T-helper 1 cell treated with Interleukin-12 subunit alpha and Interleukin-12 subunit beta and Interleukin-4 antibody, amounts not matched to agents 30 μg/mL and 1 μg/mL, for 36 hours (primary cell): ENCODE data around the gene GABPB1.

Source experiments
- H3K27ac Mint-ChIP-seq: one replicate; pipeline ENCODE4 v1.8.0; 2021; ENCODE audit warnings: mild to moderate bottlenecking, mixed read lengths
- H3K27me3 Mint-ChIP-seq: one replicate; pipeline ENCODE4 v1.8.0; 2021; ENCODE audit warnings: low read depth, mixed read lengths
- H3K36me3 Mint-ChIP-seq: one replicate; pipeline ENCODE4 v1.8.0; 2021; ENCODE audit warnings: low read depth, mixed read lengths
- H3K4me1 Mint-ChIP-seq: one replicate; pipeline ENCODE4 v1.8.0; 2021; ENCODE audit warnings: low read depth, mixed read lengths
- H3K4me3 Mint-ChIP-seq: one replicate; pipeline ENCODE4 v1.8.0; 2021; ENCODE audit warnings: mild to moderate bottlenecking, moderate library complexity, mixed read lengths
- H3K9me3 Mint-ChIP-seq: one replicate; pipeline ENCODE4 v1.8.0; 2021; ENCODE audit warnings: mixed read lengths

GABPB1 gene

DNA sequence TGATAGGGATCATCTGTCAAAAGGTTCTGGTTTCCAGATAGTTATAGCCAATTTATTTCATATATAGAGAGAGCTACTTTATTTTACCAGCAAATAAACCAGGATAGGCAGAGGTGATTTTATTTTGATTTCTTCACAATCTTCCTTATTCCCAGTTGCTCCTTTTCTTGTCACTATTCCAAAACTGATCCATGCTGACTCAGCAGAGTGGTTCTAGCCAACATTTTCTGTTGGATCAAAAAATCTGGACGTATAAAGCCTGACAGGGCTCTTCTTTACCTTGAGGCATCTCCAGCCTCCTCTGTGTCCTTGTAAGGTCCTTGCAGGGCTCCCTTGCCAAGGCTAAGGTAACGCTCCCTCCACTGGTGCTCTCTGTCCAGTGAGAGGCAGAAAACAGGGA lies 105.3 kb downstream of the GABPB1 start:
- peak overlapping the region; percentile 85 for H3K27ac Mint-ChIP-seq
- H3K36me3 Mint-ChIP-seq, result peaks cover 3% of the 10 kb centered on the region
- peaks cover 52% of the 10 kb centered on the region for H3K4me1 Mint-ChIP-seq

DNA sequence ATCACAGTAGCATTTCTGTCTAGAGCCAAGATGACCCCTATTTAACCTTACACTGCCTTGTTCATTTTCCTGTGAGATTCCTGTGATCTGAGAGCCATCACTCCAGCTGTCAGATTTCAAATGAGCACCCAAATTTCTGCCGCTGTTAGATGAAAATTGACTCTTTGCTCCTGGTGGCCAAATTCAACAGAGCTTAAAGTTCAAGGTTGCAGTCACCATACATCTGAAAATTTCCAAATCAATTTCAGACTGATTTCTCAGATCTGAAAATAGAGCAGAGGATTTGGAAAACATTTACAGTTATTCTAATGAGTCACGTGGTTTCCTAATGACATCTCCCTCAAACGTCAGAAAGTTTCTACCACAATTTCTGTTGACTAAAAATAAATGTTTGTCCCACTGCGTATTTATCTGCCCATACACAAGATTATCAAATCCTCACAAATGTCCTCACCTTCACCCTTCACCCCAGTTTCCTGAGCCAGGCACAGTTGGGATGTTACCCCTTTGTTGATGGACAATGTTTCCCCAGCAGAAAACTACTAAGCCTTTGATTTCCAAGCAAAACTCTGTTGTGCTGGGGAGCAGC lies 105.9 kb downstream of the GABPB1 start:
- Mint-ChIP-seq H3K27me3 (no peaks in the 10 kb centered on the region), H3K9me3 (no peaks in the 10 kb centered on the region), H3K4me3 (peak overlapping the region; percentile 33), H3K4me1 (peaks cover 50% of the 10 kb centered on the region), H3K27ac (peak overlapping the region; percentile 85), H3K36me3 (peaks cover 4% of the 10 kb centered on the region)

More for the DNA sequence above, 105.3 kb downstream of the GABPB1 start:
- Mint-ChIP-seq H3K27me3 (no peaks in the 10 kb centered on the region), H3K4me3 (no peak overlapping the region), H3K9me3 (no peaks in the 10 kb centered on the region)

DNA sequence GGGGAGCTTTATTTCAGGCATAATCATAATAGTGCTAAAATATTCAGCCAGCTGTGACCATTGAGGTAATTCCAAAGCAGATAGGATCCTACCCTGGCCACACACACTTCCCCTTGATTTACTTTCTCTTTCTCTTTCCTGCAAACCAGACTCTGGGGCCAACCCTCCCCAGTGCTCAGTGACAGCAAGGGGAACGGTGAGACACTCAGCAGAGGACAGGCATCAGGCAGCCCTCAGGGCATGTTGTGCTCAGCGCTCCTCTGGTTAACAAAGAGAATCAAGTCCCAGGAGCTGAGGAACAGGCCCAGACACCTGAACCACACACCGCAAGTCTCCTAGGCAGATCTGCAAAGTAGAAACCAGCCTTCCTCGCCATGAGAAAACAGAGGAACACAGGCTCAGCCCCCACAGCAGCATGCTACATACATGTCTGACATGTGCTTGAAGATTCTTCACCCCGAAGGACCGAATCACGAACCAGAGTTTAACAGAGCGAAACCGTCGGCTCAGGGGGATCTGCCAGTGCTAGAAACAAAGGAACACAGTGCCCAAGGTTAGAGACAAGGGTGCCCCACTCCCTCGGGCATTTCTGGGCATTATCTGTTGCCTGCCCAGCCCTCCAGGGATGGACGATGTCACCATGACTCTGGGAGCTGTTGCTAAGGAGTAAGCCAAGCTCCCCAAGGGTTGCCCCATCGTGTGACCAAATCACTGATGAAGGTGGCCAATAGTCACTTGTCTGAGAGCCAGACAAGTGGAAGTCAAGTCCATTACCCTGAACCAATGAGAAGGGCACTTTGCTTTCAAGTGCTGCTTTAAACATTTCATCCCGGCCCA lies 107.0 kb downstream of the GABPB1 start:
- Mint-ChIP-seq H3K4me3 (peak overlapping the region; percentile 53), H3K4me1 (peaks cover 47% of the 10 kb centered on the region), H3K27me3 (no peaks in the 10 kb centered on the region), H3K36me3 (peaks cover 4% of the 10 kb centered on the region), H3K27ac (peak overlapping the region; percentile 85), H3K9me3 (no peaks in the 10 kb centered on the region)

DNA sequence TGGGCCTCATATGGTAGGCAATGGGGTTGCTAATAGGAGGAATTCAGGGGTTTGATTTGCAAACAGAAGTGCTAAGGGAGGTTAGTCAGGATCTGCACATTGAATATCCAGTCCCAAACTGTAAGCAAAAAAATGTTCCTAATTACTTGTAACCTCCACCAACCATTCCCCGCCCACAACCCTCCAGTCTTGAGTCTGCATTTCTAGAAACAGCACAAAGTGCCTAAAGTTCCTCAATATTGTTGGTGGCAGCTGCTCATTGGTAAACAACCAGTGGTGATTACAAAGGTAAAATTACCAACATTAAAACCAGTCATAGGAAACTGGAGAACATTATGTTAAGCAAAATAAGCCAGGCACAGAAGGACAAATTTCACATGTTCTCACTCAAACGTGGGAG lies 108.4 kb downstream of the GABPB1 start:
- Mint-ChIP-seq H3K4me1 (peaks cover 50% of the 10 kb centered on the region), H3K9me3 (no peaks in the 10 kb centered on the region), H3K4me3 (no peak overlapping the region), H3K27ac (peak overlapping the region; percentile 70), H3K36me3 (peaks cover 6% of the 10 kb centered on the region), H3K27me3 (no peaks in the 10 kb centered on the region)

DNA sequence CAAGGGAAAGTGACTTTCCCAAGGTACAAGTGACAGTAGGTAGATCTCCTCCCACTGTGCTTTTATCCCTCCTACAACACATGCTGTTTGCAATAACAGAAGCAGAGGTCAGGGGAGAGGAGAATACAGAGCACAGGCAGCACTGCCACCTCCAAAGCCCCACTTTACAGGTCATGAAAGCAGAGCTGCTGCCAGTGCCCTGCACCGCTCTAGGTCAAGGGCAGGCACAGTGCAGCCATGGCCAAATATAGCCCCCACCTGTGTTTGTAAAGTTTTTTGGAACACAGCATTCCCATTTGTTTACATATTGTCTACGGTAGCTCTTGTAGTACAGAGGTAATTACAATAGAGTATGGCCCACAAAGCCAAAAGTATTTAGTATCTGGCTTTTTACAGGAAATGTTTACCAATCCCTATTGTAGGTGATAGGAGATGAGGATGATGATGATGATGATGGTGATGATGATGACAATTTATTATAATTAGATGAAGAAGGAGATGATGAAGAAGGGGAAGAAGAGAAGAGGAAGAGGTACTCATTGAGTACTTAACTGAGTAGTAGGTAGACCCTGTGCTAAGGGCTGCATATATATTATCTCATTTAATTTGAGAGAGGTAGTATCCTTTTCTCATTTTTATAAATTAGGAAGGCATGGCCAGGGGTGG lies 109.9 kb downstream of the GABPB1 start:
- no peaks in the 10 kb centered on the region for H3K9me3 Mint-ChIP-seq
- no peak overlapping the region for H3K4me3 Mint-ChIP-seq
- H3K27ac Mint-ChIP-seq, result no peak overlapping the region
- H3K4me1 Mint-ChIP-seq, result peaks cover 48% of the 10 kb centered on the region
- no peaks in the 10 kb centered on the region for H3K27me3 Mint-ChIP-seq
- peaks cover 6% of the 10 kb centered on the region for H3K36me3 Mint-ChIP-seq

DNA sequence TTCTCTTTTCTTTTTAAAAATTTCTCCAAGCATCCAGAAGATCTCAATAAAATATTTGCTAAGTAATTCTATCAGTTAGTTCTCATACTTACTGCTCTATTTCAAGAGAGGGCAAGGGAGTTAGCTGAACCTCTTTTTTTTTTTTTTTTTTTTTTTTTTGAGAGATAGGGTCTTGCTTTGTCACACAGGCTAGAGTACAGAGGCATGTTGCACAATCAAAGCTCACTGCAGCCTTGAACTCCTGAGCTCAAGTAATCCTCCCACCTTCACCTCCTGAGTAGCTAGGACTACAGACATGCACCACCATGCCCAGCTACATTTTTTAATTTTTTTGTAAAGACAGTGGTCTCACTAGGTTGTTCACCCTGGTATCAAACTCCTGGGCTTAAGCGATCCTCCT lies 110.8 kb downstream of the GABPB1 start:
- Mint-ChIP-seq H3K36me3 (peaks cover 6% of the 10 kb centered on the region), H3K9me3 (no peaks in the 10 kb centered on the region), H3K4me1 (peaks cover 41% of the 10 kb centered on the region), H3K27me3 (no peaks in the 10 kb centered on the region), H3K27ac (no peak overlapping the region), H3K4me3 (no peak overlapping the region)

DNA sequence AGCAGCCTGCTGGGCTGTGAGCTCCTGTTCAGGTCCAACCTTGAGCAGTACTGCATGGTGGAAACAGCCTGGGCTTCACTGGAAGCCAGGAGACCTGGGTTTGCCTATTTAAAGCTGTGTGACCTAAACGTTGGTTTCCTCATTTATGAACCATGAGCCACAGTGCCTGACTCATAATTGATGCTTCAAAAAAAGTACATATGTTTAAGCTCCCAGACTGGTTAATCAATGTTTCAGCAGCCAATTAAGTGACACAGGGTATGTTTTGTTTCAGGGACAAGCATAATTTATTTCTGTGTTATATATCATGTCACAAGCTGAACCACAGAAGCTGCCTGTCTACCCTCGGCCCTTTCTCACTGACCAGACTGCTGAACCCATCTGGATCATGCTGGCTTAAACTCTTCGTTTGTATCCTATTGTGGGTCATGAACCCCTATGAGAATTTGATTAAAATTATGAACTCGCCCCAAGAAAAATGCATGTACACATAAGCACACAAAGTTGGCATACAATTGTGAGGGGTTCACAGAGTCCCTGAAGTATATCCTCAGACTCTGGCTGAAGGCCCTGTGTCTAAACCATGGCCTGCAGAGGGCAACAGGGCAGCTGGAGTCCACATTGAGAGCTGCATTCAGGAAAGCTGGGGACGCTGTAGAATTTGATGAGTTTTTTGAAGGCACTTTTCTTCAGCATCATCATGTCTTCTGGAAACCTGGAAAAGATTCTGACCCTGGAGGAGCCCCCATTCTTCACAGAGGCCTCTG lies 113.1 kb downstream of the GABPB1 start:
- H3K36me3 Mint-ChIP-seq, result peaks cover 6% of the 10 kb centered on the region
- H3K27ac Mint-ChIP-seq, result peak overlapping the region; percentile 45
- H3K27me3 Mint-ChIP-seq, result no peaks in the 10 kb centered on the region
- no peak overlapping the region for H3K4me3 Mint-ChIP-seq
- no peaks in the 10 kb centered on the region for H3K9me3 Mint-ChIP-seq
- H3K4me1 Mint-ChIP-seq, result peaks cover 23% of the 10 kb centered on the region

DNA sequence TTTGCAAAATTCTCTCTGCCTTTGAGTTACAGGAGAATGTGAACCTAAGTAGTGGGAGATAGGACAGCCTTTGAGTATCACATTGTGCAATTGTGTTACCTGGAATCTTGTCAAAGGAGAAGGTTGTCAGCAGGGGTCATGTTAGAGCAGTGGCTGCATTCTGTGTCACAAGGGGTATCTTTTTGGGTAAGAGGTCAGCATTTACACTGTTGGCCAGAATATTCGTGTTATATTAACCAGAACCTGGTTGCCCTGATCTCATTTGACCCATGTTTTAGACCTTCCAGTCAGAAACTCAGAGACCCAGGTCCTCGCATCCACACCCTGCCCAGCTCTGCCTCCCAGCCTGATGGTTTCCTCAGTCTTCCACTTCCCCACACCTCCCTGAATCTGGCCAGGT lies 116.7 kb downstream of the GABPB1 start:
- no peaks in the 10 kb centered on the region for H3K27me3 Mint-ChIP-seq

DNA sequence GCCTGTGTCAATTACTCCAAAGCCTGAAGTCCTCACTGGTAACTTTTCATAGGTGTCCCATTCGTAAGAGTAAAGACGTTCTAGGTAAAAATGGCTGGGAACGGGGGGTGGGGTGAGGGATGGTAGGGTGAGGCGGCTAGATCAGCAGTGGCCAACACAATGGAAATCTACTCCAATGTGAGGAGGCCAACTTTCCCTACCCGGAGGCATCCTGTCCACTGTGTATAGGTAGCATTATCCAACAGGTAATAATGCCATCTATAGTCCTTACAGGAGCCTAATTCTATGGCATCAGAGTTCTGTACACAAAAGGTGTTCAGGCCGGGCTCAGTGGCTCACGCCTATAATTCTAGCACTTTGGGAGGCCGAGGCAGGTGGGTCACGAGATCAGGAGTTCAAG lies 118.6 kb downstream of the GABPB1 start:
- Mint-ChIP-seq H3K4me1 (peaks cover 11% of the 10 kb centered on the region), H3K4me3 (no peak overlapping the region), H3K27ac (no peak overlapping the region), H3K27me3 (no peaks in the 10 kb centered on the region), H3K36me3 (peaks cover 22% of the 10 kb centered on the region), H3K9me3 (no peaks in the 10 kb centered on the region)

More for the DNA sequence above, 116.7 kb downstream of the GABPB1 start:
- Mint-ChIP-seq H3K4me3 (no peak overlapping the region), H3K4me1 (peaks cover 16% of the 10 kb centered on the region), H3K27ac (no peak overlapping the region), H3K36me3 (peaks cover 20% of the 10 kb centered on the region), H3K9me3 (no peaks in the 10 kb centered on the region)

DNA sequence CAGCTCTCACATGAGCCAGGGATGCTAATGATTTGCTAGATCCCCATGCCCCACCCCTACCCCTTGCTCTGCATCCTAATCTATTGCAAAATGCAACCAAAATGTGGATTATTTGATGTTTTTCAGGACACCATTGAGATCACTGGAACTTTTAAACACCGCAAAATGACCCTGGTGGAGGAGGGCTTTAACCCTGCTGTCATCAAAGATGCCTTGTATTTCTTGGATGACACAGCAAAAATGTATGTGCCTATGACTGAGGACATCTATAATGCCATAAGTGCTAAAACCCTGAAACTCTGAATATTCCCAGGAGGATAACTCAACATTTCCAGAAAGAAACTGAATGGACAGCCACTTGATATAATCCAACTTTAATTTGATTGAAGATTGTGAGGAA lies 119.2 kb downstream of the GABPB1 start:
- Mint-ChIP-seq H3K27ac (no peak overlapping the region), H3K36me3 (peaks cover 23% of the 10 kb centered on the region), H3K27me3 (no peaks in the 10 kb centered on the region), H3K9me3 (no peaks in the 10 kb centered on the region), H3K4me1 (peaks cover 8% of the 10 kb centered on the region), H3K4me3 (no peak overlapping the region)

DNA sequence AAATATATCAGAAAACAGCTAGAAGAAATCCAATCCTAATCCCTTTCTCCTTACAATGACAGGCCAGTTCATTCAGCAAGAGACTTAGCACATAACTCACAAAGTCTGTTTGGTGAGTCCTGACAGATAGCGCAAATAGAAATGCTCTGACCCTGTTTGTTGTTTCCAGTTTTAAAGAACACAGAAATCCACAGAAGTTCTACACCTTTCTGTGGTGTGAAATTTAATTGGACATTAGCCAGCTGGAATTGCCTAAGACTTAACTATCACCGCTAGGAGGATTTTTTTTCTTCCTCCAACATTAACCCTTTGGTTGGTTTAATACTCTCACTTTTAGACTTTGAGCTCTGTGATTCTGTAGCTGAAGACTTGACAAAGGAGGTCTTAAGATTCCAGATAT lies 120.2 kb downstream of the GABPB1 start:
- Mint-ChIP-seq H3K4me1 (peaks cover 9% of the 10 kb centered on the region), H3K4me3 (no peak overlapping the region), H3K27me3 (no peaks in the 10 kb centered on the region), H3K9me3 (no peaks in the 10 kb centered on the region), H3K27ac (no peak overlapping the region), H3K36me3 (peaks cover 25% of the 10 kb centered on the region)

DNA sequence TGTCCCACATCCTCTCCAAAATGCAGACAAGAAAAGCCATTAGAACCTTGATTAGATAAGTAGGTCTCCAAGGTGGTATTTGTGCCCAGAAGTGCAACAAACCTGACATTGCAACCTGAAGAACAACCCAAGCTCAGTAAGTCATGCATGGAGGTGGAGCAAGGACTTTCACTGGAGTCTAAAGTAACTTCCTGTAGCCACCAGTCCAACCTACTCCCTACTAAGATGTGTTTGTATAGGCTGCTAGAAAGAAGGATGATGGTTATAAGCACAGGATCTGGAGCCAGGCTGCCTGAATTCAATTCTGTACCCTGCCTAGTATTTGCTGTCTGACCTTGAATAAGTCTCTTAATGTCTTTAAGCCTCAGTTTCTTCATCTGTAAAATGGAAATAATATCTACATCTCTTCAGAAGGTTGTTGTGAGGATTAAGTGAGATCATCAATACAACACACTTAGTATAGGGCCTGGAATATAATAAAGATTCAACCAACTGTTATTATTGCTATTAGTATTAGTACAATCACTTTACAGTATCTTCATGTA lies 121.7 kb downstream of the GABPB1 start:
- Mint-ChIP-seq H3K4me3 (no peak overlapping the region), H3K4me1 (peaks cover 9% of the 10 kb centered on the region), H3K27me3 (no peaks in the 10 kb centered on the region), H3K36me3 (peaks cover 37% of the 10 kb centered on the region), H3K27ac (no peak overlapping the region), H3K9me3 (no peaks in the 10 kb centered on the region)

DNA sequence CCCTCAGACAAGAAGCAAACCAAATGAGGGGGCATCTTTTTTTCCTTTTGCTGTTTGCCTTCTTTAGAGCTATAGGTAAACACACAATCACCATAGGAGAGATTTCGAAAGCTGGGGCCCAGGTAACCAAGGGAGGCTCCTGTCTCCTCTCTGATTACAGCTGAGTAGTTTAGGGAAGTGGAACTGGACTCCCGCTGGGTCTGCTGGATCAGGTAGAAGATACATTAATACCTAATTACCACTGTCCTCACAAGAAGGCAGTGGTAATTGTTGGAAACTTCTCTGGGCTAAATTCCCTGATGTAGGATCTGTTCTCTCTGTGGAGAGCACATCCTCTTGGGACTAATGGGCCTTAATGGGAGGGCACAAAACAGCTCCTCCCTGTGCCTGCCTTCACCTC lies 122.2 kb downstream of the GABPB1 start:
- Mint-ChIP-seq H3K27me3 (no peaks in the 10 kb centered on the region), H3K9me3 (no peaks in the 10 kb centered on the region), H3K4me1 (peaks cover 7% of the 10 kb centered on the region), H3K27ac (no peak overlapping the region), H3K36me3 (peaks cover 39% of the 10 kb centered on the region), H3K4me3 (no peak overlapping the region)

DNA sequence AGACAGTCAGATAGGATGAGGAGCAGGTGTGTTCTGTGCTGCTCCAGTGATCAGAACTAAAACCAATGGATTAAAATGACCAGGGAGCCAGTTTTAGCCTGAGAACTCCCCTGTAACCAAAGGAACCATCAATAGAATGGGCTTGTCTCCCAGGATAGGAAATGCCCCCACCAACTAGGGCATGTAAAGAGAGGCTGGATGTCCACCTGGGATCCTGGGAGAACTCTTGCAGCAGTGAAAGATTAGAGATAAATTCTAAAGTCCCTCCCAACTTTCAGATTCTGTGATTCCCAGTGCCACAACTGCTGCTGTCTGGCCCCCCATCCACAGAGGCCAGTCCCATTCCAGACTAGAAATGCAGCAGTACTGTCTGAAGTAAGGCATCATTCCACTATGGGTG lies 123.2 kb downstream of the GABPB1 start:
- Mint-ChIP-seq H3K4me1 (peaks cover 7% of the 10 kb centered on the region), H3K36me3 (peaks cover 49% of the 10 kb centered on the region), H3K4me3 (no peak overlapping the region), H3K27me3 (no peaks in the 10 kb centered on the region), H3K27ac (no peak overlapping the region), H3K9me3 (no peaks in the 10 kb centered on the region)
